WI38 (cell line): ENCODE measurements around the gene CEBPZ.

Experiments used
- H3K4me3 ChIP-seq: 2 replicates; pipeline ENCODE4 v1.5.1; 2011; ENCODE audit warnings: low read depth, mild to moderate bottlenecking, control low read depth, low read length
- TF ChIP-seq, protein P1 (sequence below): IDR thresholded peaks from 2 replicates; pipeline ENCODE4 v1.5.1; 2012; ENCODE audit warnings: low read depth, mild to moderate bottlenecking, control low read depth, low read length

CEBPZ gene

DNA sequence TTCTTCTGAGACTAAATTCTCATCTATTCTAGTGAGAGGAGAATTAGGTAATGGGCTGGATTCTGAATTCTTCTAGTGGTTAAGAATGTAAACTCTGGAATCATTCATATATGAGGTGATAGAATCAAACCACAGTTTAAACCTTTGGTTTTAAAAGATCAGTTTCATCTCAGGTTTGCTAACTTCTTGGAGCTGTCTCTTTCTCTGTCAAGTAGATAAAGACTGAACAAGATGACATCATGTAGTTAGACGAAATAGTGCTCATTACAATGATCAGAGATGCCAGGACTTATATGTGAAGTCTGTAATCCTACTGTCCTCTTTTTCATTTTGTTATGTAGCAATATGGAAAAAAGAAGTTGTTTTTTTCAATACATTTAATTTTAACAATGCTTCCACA is 30.2 kb downstream of the CEBPZ start:
- no peak overlapping the region for H3K4me3 ChIP-seq
- TF ChIP-seq, protein P1, sequence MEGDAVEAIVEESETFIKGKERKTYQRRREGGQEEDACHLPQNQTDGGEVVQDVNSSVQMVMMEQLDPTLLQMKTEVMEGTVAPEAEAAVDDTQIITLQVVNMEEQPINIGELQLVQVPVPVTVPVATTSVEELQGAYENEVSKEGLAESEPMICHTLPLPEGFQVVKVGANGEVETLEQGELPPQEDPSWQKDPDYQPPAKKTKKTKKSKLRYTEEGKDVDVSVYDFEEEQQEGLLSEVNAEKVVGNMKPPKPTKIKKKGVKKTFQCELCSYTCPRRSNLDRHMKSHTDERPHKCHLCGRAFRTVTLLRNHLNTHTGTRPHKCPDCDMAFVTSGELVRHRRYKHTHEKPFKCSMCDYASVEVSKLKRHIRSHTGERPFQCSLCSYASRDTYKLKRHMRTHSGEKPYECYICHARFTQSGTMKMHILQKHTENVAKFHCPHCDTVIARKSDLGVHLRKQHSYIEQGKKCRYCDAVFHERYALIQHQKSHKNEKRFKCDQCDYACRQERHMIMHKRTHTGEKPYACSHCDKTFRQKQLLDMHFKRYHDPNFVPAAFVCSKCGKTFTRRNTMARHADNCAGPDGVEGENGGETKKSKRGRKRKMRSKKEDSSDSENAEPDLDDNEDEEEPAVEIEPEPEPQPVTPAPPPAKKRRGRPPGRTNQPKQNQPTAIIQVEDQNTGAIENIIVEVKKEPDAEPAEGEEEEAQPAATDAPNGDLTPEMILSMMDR, result no peak

DNA sequence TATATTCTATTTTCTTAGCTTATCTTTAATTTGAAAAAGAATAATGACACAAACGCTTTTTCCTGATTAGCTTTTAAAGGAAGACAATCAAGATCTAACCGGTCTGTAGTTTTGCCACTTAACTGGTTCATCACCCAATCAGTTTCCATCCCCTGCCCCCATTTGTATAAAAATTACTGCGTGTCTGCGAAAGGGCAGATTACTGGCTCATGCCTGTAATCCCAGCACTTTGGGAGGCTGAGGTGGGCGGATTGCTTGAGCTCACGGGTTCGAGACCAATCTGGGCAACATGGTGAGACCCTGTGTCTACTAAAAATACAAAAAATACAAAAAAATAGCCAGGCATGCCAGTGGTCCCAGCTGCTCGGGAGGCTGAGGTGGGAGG is 32.7 kb downstream of the CEBPZ start:
- TF ChIP-seq, protein P1, result no peak
- no peak overlapping the region for H3K4me3 ChIP-seq

DNA sequence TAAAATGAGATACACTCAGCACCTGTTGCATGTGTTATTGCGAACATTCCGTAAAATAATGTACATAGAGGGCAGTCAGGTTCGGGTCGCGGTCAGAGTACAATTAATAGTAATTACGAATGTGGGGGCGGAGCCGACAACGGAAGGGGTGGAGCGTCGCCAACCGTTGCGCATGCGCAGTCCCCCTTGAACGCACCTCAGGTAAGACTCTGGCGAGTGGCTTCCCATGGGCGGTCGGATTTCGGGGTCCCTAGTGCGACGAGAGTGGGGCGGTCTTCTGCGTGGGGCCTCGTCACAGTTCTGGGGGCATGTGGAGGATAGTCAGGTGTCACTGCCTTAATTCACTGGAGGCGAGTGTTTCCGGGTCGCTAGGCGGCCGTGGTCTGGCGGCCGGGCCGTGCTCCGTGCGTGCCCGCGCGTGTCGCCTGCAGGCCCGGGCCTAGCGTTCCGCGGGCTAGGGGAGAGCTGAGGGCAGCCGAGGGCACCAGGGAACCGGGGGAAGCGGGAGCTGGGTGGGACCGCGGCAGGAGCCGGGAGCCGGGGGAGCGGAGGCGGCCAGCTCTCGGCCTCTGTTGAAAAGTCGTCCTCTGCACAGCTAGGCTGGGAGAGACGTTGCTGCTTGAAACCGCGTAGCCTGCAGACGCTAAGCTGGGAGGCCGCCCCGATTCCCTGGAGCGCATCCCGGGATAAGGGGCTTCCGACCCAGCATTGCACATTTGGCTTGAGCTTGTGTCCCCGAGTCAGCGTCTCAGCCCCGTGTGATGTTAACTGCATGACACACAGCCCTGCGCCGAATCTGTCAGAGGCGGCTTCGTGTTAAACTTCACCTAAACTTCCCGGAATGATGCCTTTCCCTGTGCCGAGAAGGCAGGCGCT is 34.8 kb downstream of the CEBPZ start, which contains the start of gene CEBPZOS:
Gene CEBPZOS, plus strand, starts transcription at position 177 of the 876 bp plus-strand sequence. CDS start 3,209 bp downstream, outside the sequence.
- TF ChIP-seq, protein P1, result no peak
- H3K4me3 ChIP-seq, result peak within 1 kb of the TSS; percentile 79

DNA sequence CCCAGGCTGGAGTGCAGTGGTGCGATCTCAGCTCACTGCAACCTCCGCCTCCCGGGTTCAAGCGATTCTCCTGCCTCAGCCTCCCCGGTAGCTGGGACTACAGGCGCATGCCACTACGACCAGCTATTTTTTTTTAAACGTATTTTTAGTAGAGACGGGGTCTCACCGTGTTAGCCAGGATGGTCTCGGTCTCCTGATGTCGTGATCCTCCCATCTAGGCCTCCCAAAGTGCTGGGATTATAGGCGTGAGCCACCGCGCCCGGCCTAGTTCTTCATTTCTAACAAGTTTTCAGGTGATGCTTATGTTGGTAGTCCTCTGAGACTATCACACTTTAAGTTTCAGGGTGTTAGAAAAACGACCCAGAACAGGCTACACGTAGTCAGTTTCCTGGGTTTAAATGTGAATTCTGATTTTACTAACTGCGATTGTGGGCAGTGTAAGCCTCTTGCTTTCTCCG is 35.5 kb downstream of the CEBPZ start:
- H3K4me3 ChIP-seq, result peak overlapping the region; percentile 79

DNA sequence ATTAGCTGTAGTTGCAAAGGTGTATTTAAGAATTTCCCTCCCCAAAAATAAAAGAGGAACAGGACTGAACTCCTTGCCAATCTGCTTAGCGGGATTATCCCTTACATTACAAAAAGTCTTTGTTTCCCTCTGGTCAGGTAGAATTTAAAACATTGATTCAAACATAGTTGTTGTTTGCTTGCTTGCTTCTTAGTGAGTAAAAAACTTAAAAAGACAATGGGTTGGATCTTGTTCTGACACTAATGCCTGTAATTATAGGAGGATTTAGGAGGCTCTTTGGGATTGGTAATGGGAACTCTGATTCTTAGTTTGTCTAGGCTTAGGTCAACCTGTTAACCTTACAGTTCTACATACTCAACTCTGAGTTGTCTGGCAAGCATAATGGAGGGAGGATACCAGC is 38.8 kb downstream of the CEBPZ start:
- TF ChIP-seq, protein P1, result no peak
- no peak overlapping the region for H3K4me3 ChIP-seq

DNA sequence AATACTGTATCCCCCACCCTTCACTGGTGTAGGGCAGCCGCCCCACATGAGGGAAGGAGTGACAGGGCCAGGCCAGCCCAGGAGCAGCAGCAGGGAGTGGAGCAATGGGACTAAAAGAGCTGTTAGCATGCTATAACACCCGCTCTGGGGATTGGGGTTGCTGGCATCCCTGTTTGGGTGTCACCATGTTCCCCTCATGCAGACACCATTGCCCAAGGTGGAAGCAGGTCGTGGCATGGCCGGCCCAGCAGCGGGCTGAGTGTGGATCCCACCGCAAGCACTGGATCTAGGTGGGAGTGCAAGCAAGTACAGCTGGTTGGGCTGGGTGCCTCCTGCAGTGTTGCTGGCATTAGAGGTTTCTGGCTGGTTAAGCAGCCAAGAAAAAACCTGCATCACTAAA is 39.6 kb downstream of the CEBPZ start:
- TF ChIP-seq, protein P1, result no peak
- no peak overlapping the region for H3K4me3 ChIP-seq

DNA sequence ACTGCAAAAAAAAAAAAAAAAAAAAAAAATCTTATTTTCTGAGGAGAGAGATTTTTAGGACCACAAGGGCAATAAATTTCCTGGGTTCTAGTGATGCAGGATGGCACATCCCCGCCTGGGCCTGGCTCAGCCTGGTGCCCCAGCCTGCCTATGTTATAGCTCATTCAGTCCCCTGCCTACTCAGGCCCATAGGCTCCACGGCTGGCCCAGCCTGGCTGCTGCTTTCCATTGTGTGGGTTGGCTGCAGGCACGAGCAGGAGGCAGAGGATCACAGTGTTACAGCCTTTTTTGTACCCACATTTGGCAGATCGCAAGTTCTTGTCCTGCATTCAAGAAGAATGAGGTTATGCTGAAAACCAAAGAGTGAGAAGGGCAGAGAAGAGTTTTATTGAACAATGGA is 40.1 kb downstream of the CEBPZ start:
- TF ChIP-seq, protein P1, result no peak

More for the DNA sequence above, 40.1 kb downstream of the CEBPZ start:
- no peak overlapping the region for H3K4me3 ChIP-seq
